ENCODE measurements around the gene GKN1.

GKN1 gene

DNA sequence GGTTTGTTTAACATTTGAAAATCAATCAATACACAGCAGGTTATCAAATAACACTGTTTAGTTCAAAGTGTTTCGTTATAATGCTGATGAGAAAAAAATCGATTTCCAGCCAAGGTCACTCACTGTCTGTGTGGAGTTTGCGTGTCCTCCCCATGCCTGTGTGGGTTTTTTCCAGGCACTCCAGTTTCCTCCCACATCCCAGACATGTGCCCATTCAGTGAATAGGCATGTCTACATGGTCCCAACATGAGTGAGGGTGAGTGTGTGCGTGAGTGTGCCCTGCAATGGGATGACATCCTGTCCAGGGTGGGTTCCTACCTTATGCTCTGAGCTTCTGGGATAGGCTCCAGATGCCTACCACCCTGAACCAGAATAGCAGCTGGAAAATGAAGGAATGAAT is 13.1 kb upstream of the GKN1 start:
- no peak for DNase-seq

DNA sequence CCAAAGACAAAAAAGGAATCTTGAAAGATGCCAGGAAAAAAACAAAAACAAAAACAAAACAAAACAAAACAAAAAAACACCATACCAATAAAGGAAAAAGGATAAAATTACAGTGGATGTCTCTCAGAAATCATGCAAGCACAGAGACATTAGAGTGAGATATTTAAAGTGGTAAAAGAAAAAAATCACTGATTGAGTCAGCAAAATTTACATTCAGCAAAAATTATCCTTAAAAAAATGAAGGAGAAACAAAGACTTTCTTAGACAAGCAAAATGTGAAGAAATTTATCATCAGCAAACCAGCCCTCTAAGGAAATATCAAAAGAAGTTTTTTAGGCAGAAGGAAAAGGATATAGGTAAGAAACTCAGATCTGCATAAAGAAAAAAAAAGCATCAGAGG is 10.2 kb upstream of the GKN1 start:
- no peak for DNase-seq

DNA sequence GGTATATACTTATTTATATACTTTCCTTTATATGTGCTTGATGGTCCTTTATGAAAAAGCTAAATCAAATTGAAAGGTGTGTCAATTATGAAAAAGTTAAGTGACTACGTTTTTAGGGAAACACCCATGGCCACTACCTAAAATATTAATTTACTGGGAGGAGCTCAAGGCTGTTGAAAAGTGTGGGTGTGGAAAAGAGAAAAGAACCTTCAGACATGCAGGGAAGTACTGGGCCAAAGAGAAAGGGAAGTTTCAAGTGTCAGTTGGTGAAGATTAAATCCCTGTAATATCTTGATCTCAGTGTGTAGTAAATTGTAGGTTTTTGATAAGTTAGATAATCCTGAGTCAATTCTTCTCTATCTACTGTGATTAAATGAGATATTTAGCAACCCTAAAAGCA is 6.2 kb upstream of the GKN1 start:
- no peak for DNase-seq

DNA sequence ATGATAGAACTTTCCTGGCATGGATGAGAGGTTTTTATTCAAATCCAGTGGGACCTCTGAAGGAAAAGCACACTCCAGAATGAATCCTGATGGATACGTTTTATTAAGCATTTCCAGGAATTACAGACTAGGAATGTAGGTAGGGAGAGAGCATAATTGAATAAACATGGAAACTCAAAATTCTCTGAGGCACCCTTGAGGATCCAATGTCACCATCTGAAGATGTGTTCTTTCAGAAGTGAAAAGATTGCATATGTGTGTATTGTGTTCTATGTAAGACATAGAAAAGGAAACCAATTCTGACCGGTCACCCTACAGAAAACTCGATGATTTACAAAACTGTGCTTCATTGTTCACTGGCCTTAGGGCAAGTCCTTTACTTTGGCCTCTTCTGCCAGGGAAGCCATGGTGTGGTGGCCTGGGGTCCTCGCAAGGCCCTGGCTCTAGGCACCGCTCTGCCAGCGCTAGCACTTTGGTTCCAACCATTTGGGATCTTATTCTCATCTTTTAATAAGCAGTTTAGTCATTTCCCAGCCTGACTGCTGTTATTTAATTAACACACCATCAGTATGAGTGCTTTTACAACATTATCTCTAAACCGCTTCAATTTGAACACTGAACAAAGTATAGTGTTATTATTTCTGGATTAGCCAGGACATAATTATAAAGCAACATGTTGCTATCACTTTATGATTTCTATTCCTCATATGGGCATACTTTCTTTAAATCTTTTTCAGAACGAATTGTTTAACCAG is 4.5 kb upstream of the GKN1 start:
- no peak for DNase-seq

DNA sequence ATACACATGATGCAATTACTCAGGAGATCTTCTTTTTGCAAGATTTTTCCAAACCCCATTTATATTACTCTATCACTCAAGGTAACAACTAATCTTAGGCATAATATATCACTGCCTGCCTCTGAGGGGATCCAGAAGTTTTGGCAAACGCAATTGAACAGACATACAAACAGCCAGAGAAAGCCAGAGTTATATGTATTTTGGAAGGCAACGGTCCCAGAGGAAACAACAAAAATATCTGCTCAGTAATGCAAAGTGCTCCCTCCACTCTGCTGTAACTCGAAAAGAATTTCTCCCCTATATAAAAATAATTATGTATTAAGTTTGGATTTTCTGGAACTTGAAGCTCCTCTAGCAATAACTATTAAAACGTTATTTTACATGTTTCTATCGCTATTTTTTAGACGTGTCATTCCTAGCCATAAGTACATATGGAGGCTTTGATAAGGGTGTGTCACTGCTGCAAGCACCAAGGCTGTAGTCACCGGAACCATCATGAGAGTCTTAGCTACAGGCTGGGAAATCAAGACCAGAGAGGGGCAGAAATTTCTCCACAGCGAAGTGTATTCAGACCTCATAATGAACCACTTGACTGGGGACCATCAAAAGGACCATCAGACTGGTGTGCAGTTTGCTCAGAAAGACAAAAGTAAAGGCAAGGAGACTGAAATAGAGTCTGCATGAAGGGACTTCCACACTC is 3.7 kb upstream of the GKN1 start:
- no peak for DNase-seq

DNA sequence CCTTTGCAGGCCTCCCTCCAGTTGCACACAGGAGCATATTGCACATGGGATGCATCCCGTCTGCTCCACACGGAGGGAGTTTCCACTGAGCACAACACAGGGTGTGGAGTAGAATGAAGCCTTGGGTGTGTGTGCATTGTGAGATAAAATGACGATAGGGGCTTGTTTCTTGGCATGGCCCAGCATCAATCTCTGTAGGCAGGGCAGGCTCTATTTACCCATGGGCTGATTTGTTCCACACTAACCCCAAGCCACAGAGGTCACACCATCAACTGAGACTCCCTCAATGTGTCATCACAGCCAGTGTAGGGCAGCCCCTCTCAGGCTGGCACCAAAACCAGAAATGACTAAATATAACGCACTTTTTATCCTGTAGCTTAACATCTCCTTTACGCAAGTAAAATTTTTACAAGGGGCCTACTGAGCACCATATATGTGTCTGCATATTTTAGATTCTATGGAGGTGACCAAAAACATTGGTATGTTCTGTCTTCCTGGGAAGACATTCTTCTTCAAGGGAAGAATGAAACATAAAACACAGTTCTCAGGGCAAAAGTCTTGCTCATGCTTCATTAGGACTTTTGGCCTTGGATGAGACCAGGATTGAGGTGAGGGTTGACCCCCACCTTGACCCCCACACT is 2.7 kb upstream of the GKN1 start:
- DNase-seq: no peak

DNA sequence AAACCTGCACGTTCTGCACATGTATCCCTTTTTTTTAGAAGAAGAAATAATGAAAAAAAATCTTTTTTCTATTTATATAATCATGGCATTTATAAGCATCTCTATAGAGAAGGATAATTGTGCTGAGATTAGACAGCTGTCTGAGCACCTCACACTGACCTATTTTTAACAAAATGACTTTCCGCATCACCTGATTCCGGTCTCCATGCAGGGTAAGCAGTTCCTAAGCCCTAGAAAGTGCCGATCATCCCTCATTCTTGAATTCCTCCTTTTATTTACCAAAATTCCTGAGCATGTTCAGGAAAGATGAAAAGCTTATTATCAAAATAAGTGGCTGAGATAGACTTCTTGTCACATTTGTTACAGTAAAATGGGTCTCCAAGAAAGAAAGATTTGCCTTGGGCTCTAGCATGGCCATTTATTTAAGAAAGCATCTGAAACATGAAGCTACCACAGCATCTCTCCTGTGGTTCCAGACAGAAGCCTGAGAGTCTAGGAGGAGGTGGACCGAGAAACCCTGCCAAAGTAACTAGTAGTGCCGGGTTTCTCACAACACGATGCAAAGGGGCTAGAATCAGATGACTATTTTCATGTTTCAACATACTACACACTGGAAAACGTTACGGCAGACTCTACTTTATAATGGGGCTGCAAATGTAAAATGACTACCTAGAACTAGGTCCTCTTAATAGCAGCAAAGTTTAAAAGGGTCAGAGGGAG is 670 bp downstream of the GKN1 start:
- no peak for DNase-seq

DNA sequence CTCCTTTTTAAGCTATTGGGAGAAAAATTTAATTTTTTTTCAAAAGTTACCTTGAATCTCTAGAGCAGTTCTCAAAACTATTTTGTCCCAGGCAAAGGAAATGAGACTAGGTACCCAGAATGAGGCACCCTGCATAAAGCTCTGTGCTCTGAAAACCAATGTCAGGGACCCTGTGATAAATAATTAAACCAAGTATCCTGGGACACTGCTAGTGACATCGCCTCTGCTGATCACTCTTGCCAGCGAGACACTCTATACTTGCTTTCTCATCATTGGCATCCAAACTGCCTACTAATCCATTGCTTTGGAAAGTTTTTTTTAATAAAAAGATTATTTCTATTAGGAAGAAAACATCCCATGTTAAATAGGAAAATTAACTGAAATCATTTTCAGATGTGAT is 1.4 kb downstream of the GKN1 start:
- DNase-seq: no peak

DNA sequence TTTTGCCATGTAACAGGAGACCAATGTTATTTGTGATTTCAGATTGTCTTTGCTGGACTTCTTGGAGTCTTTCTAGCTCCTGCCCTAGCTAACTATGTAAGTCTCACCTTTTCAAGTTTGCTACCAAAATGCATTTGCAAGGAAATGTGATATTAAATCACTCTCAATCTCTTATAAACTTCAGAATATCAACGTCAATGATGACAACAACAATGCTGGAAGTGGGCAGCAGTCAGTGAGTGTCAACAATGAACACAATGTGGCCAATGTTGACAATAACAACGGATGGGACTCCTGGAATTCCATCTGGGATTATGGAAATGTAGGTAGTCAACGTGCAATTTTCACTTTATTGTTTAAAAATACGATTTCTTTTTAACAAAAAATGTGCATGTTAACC is 3.0 kb downstream of the GKN1 start:
- no peak for DNase-seq

DNA sequence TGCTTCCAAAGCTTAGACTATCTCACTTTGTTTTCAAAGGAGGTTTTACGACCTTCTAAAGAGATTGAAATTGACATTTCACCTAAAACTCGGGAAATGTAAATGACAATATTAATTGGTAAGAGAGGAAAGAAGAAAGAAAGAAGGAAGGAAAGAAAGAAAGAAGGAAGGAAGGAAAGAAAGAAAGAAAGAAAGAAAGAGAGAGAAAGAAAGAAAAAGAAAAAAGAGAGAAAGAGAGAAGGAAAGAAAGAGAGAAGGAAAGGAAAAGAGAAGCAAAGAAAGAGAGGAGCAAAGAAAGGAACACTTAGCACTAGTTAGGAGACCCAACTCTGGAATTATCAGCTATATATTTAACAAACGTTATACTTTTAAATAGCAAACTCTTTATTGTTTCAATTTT is 3.7 kb downstream of the GKN1 start:
- no peak for DNase-seq

DNA sequence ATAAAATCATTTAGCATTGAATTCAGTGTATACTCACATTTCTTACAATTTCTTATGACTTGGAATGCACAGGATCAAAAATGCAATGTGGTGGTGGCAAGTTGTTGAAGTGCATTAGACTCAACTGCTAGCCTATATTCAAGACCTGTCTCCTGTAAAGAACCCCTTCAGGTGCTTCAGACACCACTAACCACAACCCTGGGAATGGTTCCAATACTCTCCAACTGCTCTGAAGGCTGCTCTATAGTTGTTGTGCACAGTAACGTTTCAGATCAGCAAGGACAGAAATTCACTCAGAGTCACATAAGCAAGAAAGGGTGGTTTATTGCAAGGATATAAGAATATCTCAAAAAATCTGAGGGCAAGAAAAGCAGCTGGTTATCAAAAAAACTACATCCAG is 6.5 kb downstream of the GKN1 start:
- DNase-seq: no peak

DNA sequence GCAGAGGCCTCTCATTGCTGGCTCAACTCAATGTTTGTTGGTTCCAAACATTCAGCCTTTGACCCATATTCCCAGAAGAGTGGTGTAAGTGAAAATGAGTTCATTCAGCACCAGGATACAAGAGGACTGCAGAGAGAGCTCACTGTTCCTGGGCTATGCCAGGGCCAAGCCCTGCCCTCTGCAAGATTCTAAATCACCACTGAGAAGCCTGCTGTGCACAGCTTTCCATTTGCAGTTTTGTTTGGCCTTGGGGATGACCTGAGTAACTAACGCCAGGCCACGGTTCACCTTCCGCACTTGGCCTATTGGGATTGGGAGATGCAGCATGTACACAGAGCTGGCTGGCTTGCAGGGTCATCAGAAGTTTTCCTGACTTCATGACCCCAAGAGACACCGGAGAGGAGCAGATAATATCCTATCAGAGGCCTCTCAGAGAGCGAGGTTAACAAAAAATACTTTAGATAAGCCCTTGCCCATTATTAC is 12.6 kb downstream of the GKN1 start:
- no peak for DNase-seq

DNA sequence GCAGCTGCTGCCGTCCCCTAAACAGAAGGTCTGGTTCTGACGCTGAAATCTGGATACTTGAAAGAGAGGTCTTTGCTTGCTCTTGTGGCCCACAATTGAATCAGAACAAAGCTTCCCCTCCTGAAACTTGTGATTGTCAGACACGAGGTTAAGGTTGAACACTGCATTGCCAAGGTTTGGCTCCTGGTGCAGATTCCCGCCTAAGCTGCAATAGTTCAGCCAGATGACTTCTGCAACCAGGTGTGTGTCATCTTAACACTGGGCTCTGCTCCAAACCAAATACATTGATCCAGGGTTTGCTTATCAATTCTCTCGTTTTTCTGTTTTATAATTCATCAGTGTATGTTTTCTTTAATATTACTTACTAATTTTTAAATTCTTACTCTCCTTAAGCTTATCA is 14.6 kb downstream of the GKN1 start:
- no peak for DNase-seq

DNA sequence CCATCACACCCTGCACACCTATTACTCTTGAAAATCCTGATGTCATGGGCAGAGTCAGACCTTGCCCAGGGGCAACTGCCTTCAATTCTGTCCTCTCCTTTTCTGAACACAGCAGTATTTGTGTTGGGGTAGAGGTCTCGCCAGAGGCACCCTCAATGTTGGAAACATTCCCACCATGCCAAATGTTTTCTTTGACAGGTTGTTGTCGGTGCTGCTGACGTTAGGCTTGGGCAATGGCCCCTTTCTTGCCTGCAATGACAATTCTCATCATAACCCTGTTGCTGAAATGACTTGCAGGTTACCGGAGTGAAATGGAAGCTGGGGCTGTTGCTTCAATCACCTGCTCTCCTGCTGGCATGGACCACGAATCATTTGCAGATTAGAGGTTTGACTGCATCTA is 17.9 kb downstream of the GKN1 start:
- DNase-seq: no peak

DNA sequence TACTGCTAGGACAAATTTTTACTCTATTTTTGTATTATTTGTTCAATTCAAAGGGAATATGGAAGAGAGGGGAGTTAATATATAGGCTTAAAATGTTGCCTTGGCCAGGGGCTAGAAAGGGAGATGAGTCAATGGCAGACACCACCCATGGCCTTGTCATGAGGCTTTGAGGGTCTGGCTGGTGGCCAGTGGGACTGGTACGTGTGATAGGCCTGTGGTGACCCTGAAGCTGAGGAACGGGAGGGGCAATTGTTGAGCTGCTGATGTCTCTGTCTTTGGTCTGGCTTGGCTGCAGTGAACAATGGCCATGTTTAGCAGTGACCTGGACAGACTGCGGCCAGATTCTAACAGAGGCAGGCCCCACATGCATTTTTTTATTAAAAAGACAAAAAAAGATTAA is 18.5 kb downstream of the GKN1 start:
- no peak for DNase-seq

DNA sequence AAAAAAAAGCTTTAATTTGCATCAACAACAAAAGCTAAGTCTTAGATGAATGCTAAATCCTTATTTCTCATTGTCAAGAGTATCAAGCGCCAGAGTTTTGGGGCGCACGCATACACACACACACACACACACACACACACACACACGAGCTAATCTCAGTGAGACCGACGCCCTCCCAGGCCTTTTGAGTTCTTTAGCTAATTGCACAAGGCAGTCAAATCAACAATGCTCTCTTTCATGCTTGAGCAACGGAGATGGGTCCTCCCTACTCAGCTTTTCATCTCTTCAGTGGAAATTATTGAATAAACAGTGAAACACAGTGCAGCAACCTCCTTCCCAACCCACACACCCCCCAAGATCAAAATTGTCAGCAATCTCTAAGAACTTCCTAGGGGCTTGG is 19.2 kb downstream of the GKN1 start:
- DNase-seq: no peak

DNA sequence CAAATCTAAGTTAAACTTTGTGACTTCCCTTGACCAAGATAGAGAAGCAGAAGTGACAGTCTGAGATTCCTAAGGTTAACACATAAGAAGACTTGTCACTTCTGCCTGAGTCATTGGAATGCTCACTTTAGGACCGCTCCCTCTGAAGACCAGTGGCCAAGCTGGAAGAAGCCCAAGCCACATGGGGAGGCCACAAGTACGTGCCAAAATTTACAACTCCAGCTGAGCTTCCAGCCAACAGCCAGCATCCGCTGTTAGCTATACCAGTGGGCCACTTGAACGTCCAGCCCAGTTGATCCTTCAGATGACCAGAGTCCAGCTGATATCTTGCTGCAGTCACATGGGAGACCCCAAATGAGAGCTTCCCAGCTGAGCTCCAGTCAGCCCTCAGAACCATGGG is 20.4 kb downstream of the GKN1 start:
- no peak for DNase-seq

DNA sequence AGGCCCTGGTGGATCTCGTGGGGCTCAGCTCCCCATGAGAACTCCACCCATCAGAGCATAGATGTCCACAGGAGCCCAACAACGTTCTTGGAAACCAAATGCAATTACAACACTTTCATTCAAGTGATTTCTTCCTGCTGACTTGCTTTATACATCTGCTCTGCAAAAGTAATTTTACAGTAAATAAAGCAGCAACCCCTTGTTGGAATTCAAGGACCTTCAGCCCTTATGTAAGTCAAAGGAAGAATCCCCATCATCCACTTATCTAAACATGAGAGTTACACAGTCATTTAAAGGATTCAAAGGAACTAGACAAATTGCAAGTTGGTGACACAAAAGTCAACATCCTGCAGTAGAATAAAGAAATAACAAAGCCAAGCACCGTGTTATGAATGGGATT is 21.5 kb downstream of the GKN1 start:
- DNase-seq: no peak

DNA sequence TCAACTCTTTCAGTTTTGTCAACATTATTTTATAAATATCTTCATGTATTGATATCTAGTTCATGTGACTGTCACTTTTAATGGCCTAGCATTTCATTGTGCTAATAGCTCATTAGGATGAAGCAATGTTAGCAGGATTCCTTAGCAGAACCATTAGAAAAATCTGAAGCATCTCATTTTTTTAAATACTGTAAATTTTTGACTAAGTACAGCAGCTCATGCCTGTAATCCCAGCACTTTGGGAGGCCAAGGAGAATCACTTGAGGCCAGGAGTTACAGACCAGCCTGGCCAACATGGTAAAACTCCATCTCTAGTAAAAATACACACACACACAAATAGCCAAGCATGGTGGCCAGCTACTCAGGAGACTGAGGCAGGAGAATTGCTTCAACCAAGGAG is 23.0 kb downstream of the GKN1 start:
- no peak for DNase-seq

DNA sequence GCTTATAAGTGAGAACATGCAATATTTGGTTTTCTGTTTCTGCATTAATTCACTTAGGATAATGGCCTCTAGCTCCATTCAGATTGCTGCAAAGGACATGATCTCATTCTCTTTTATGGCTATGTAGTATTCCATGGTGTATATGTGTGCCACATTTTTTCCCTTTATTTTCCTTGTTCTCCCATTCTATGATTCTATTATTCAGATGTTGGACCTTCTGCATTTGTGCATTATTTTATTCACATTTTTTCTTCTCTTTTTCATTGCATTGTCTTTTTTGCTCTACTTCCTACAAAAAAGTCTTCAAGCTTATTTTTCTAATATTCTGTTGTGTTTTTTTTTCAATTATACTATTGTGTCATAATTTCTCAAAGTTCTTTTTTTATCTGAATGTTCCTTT is 27.4 kb downstream of the GKN1 start:
- no peak for DNase-seq

DNA sequence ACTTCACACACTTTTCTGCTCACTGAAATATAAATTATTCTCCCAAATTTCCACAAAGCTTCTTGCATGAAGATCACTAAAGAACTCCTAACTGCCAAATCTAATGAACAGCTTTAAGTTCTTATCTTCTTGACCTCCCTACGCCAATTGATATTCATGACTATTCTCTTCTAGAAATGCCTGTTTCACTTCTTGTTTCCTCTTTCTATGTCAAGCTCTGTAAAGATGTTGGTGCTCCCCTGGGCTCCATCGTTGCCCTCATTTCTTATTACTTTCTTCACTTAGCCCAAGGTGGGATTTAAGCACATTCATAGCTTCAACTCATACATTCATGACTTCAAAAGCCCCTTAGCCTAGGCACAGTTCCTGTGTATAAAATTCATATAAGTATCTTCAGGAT is 29.3 kb downstream of the GKN1 start:
- DNase-seq: no peak

DNA sequence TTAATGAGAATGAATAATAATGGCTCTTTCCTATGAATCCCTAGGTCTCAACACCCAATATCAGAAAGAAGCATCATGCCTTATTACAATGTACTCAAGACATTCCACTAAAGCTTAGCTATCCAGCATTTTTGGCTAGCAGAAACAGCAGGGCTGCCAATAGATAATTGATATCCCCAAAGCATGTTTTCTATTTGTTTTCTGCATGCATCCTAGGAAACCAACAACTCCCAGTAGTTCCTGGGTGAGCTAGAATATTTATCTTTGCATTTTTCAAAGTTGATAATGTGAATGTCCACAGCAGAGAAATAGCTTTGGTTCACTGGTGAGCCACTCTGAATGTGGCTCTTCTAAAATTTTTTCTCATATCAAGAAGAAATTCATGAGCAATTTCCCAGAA is 32.7 kb downstream of the GKN1 start:
- no peak for DNase-seq

DNA sequence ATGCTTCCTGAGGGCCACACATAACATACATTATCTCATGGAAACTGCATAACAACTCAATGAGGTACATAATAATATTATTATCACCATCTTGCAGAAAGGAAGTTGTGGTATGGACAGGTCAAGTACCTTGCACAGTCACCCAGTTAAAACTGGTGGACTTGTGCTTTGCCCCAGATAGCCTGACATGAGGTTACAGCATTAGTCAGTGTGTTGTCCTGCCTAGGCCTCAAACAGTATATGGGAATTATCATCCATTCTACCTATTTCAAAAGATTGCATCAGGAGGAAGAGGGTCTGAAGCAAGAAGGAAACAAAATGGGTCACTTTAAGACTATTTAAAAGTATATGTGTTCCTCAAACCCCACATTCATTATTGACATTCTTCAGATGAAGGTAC is 33.2 kb downstream of the GKN1 start:
- DNase-seq: no peak
